ENCODE results near the gene UBP1. TPM values are rescaled to one million over a fixed set of nuclear protein-coding genes. Genes with fewer than 3 reads are reported as not detected.

Gene UBP1, protein sequence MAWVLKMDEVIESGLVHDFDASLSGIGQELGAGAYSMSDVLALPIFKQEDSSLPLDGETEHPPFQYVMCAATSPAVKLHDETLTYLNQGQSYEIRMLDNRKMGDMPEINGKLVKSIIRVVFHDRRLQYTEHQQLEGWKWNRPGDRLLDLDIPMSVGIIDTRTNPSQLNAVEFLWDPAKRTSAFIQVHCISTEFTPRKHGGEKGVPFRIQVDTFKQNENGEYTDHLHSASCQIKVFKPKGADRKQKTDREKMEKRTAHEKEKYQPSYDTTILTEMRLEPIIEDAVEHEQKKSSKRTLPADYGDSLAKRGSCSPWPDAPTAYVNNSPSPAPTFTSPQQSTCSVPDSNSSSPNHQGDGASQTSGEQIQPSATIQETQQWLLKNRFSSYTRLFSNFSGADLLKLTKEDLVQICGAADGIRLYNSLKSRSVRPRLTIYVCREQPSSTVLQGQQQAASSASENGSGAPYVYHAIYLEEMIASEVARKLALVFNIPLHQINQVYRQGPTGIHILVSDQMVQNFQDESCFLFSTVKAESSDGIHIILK
- 10 to 100 TPM; 51.4 to 71.4 (median 53.9) TPM for total RNA-seq

GRCh38 chr3:33440328-33441224 lies at the start of gene UBP1:
TSS of gene UBP1 (minus strand) at chr3:33440405. CDS start at chr3:33439848, 557 bp downstream.
- WGBS, 2 donors: 0 to 1% methylated on average over 30 to 38 of the region's 68 CpGs
- peak; percentile 99 to 100 for DNase-seq (ENCODE audit: low spot score in 2 of 2)
- H3K4me1 ChIP-seq: peaks cover 4 to 43% (median 23%) of the 10 kb centered on the region in 4 donors
- H3K4me3 ChIP-seq: peak within 1 kb of the TSS; percentile 76 to 89 (median 88)
- H3K27me3 ChIP-seq: no peaks in the 10 kb centered on the region
- peak in 2 of 5 experiments; percentile 45 to 47 for TF ChIP-seq CTCF (IDR thresholded peaks at IDR 0.05)
- TF ChIP-seq POLR2A (IDR thresholded peaks at IDR 0.05): peak; percentile 14 to 72
- TF ChIP-seq EP300 (IDR thresholded peaks at IDR 0.05): peak; percentile 4 to 85
- peak within 1 kb of the TSS; percentile 91 to 99 (median 97) for H3K27ac ChIP-seq
- H3K36me3 ChIP-seq: no peaks in the 10 kb centered on the region
- H3K9me3 ChIP-seq: no peaks in the 10 kb centered on the region

DNA sequence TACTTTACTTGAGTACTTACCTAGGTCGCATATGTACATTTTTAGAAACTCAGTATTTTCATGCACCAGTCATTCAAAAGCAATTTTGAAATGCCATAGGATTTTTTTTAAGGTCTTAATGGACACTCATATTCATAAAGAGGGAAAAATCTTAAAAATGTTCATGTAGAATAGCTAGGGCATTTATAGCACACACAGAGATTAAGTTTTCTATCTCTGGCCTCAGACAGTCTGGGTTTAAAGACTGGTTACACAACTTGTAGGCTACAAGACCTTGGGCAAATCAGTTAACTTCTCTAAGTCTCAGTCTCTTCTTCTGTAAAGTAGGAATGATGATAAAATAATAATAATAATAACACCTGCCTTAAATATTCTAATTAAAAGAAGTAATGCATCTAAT lies 48.5 kb upstream of the UBP1 start:
- DNase-seq (ENCODE audit: low spot score in 2 of 2): no peak
- Histone ChIP-seq H3K4me1 (no peaks in the 10 kb centered on the region), H3K4me3 (no peak overlapping the region), H3K27me3 (no peaks in the 10 kb centered on the region), H3K27ac (no peak overlapping the region), H3K36me3 (peaks cover 0 to 3% (median 0%) of the 10 kb centered on the region in 3 donors), H3K9me3 (no peaks in the 10 kb centered on the region)
- no peak for TF ChIP-seq POLR2A (IDR thresholded peaks at IDR 0.05)
- no peak for TF ChIP-seq CTCF (IDR thresholded peaks at IDR 0.05)
- TF ChIP-seq EP300 (IDR thresholded peaks at IDR 0.05): no peak
- WGBS, 2 donors: 84 to 90% methylated on average over 1 of the region's 1 CpG

GRCh38 chr3:33488246-33488645 lies 48.0 kb upstream of the UBP1 start:
- Histone ChIP-seq H3K27ac (no peak overlapping the region), H3K36me3 (peaks cover 0 to 3% (median 0%) of the 10 kb centered on the region in 3 donors), H3K4me3 (no peak overlapping the region), H3K9me3 (no peaks in the 10 kb centered on the region), H3K27me3 (no peaks in the 10 kb centered on the region), H3K4me1 (peaks cover 0 to under 1% (median 0%) of the 10 kb centered on the region in 4 donors)
- TF ChIP-seq CTCF (IDR thresholded peaks at IDR 0.05) (no peak), EP300 (IDR thresholded peaks at IDR 0.05) (no peak), POLR2A (IDR thresholded peaks at IDR 0.05) (no peak)
- WGBS, 2 donors: 78 to 86% methylated on average over 2 of the region's 2 CpGs
- DNase-seq (ENCODE audit: low spot score in 2 of 2): no peak

DNA sequence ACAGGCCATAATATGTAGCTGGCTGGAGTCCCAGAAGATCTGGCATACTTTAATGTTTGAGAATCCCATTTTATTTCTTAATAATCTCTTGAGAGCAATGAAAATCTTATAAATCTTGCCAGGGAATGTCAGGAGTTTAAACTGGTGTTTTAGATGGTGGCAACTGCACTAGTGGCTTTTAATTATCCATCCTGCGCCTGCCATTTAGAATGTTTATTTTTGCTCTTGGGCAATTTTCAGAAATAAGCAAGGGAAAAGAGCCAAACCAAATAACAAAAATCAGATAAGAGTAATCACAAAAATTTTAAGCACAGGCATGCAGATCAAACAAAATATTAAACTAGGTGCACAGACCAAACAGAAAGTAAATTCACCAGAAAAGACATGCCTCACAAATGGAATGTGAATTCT lies 41.9 kb upstream of the UBP1 start:
- H3K9me3 ChIP-seq: no peaks in the 10 kb centered on the region
- WGBS, 2 donors: 57 to 67% methylated on average over 1 of the region's 1 CpG
- peaks cover 0 to 15% (median 0%) of the 10 kb centered on the region in 3 donors for H3K36me3 ChIP-seq
- H3K27ac ChIP-seq: no peak overlapping the region
- H3K27me3 ChIP-seq: no peaks in the 10 kb centered on the region
- H3K4me3 ChIP-seq: no peak overlapping the region
- no peak for DNase-seq (ENCODE audit: low spot score in 2 of 2)
- peaks cover 0 to 5% (median 0%) of the 10 kb centered on the region in 4 donors for H3K4me1 ChIP-seq
- no peak for TF ChIP-seq POLR2A (IDR thresholded peaks at IDR 0.05)
- TF ChIP-seq EP300 (IDR thresholded peaks at IDR 0.05): no peak
- TF ChIP-seq CTCF (IDR thresholded peaks at IDR 0.05): no peak

All from tibial nerve (tissue), 4 donors.